PC-9 (cell line): Measurements from ENCODE around the gene MSANTD7. TPM values are rescaled to one million over a fixed set of nuclear protein-coding genes. Genes with fewer than 3 reads are reported as not detected.

Experiments used
- BruUV-seq: library from RNA; stranded (reverse); fragments of 400-500 nt; replicated peaks from 2 replicates; lab custom pipeline; 2021; lab: Mats Ljungman, UMichigan
- CTCF ChIA-PET: fragments of 300-600 bp; sonication (Branson Sonifier 250); formaldehyde crosslinking; loops from one replicate; lab custom pipeline; 2022; ENCODE audit warnings: antibody characterized with exemption; lab: Charles Lee
- POLR2A ChIA-PET: fragments of 300-600 bp; sonication (Branson Sonifier 250); formaldehyde crosslinking; loops from one replicate; lab custom pipeline; 2022; ENCODE audit warnings: antibody characterized with exemption; ENCODE audit not compliant: unreplicated experiment; lab: Charles Lee
- DNase-seq, 2 experiments: peaks; one replicate each; pipeline versions ENCODE4 v3.0.0 to v3.0.0-alpha.2; 2015 to 2022; ENCODE audit warnings: mixed read lengths in 1 of 2
- H2AFZ ChIP-seq: fragments of 200-600 bp; sonication (generic); 2 replicates; pipeline ENCODE4 v1.8.1; 2017; ENCODE audit warnings: antibody characterized with exemption
- H3F3A ChIP-seq: fragments of 200-600 bp; sonication (generic); 2 replicates; pipeline ENCODE4 v1.8.1; 2017; ENCODE audit warnings: antibody characterized with exemption, mild to moderate bottlenecking, low read depth; ENCODE audit not compliant: insufficient read depth
- H3K27ac ChIP-seq: fragments of 200-600 bp; sonication (generic); 2 replicates; pipeline ENCODE4 v1.6.1; 2016; ENCODE audit warnings: mixed run types
- H3K27me3 ChIP-seq: fragments of 200-600 bp; sonication (generic); 2 replicates; pipeline ENCODE4 v1.6.1; 2016; ENCODE audit warnings: low read depth, mixed run types; ENCODE audit not compliant: insufficient read depth
- H3K36me3 ChIP-seq: fragments of 200-600 bp; sonication (generic); 2 replicates; pipeline ENCODE4 v1.6.1; 2016; ENCODE audit warnings: low read depth, mixed run types
- H3K4me1 ChIP-seq: fragments of 200-600 bp; sonication (generic); replicated peaks from 2 replicates; pipeline ENCODE4 v1.6.1; 2016; ENCODE audit warnings: mixed run types; ENCODE audit not compliant: insufficient read depth
- H3K4me2 ChIP-seq: fragments of 200-600 bp; sonication (generic); 2 replicates; pipeline ENCODE4 v1.6.1; 2017; ENCODE audit warnings: mixed run types
- H3K4me3 ChIP-seq: fragments of 200-600 bp; sonication (generic); 2 replicates; pipeline ENCODE4 v1.6.1; 2016; ENCODE audit warnings: mixed run types
- H3K79me2 ChIP-seq: fragments of 200-600 bp; sonication (generic); 2 replicates; pipeline ENCODE4 v1.6.1; 2017; ENCODE audit warnings: low read depth, mixed run types
- H3K9me2 ChIP-seq: fragments of 200-600 bp; sonication (generic); 2 replicates; pipeline ENCODE4 v1.8.1; 2017; ENCODE audit warnings: mild to moderate bottlenecking; ENCODE audit not compliant: insufficient read depth
- H3K9me3 ChIP-seq: fragments of 200-600 bp; sonication (generic); 2 replicates; pipeline ENCODE4 v1.8.1; 2016; ENCODE audit warnings: low read depth; ENCODE audit not compliant: insufficient read depth
- H4K20me1 ChIP-seq: fragments of 200-600 bp; sonication (generic); 2 replicates; pipeline ENCODE4 v1.8.1; 2017; ENCODE audit not compliant: insufficient read depth
- CTCF ChIP-seq: fragments of 200-600 bp; sonication (generic); conservative IDR thresholded peaks from 2 replicates; pipeline ENCODE4 v1.6.1; 2017; ENCODE audit warnings: mixed run types, antibody characterized with exemption, mild to moderate bottlenecking, moderate library complexity
- EZH2 ChIP-seq: fragments of 200-600 bp; sonication (generic); IDR thresholded peaks from 2 replicates; pipeline ENCODE4 v1.8.0; 2017; ENCODE audit warnings: antibody characterized with exemption, low read depth
- intact Hi-C: fragments of 100-400 bp; cut with micrococcal nuclease; formaldehyde crosslinking; loops from one replicate; pipeline ENCODE4 v1.10.0; 2022; ENCODE audit not compliant: unreplicated experiment
- total RNA-seq: library from RNA; stranded (reverse); gene quantifications from 2 replicates; pipeline ENCODE4 v1.2.3, GENCODE V29; 2021

Gene MSANTD7
- total RNA-seq, 1 experiment from 2014 or later = 11.6 TPM

GRCh38 chr10:14822879-14823755, 15.0 kb upstream of the MSANTD7 start:
- Histone ChIP-seq H3K79me2 (no peaks in the 10 kb centered on the region), H2AFZ (no peak overlapping the region), H3K4me3 (no peak overlapping the region), H3K4me2 (peak overlapping the region; percentile 23; the same call in 1 of the 2 replicates), H4K20me1 (no peaks in the 10 kb centered on the region), H3F3A (peaks cover 22% of the 10 kb centered on the region), H3K4me1 (peaks cover 27% of the 10 kb centered on the region), H3K27me3 (no peaks in the 10 kb centered on the region), H3K9me3 (no peaks in the 10 kb centered on the region), H3K27ac (no peak overlapping the region), H3K9me2 (no peaks in the 10 kb centered on the region), H3K36me3 (no peaks in the 10 kb centered on the region)
- TF ChIP-seq EZH2 (no peak), CTCF (peak; percentile 74)
- CTCF ChIA-PET = interaction anchor here (0.6 to 1.3 kb wide), 5 partner anchors 8 to 286 kb away, joined by 3 to 7 read pairs (median 3); partner anchors contain the start of gene CDNF
- peak in 1 of 2 experiments; percentile 37 for DNase-seq
- POLR2A ChIA-PET = interaction anchor here (0.6 kb wide), 2 partner anchors 145 to 230 kb away, joined by 5 to 8 read pairs; no protein-coding TSS in a partner anchor
- intact Hi-C loops = loop anchor here (1.0 to 5.0 kb wide), 5 partner anchors 41 to 321 kb away; no protein-coding TSS in a partner anchor
- BruUV-seq = no TSS peak

- no peaks in the 10 kb centered on the region for H3K79me2 ChIP-seq
- intact Hi-C loops = loop anchor here (1.0 to 5.0 kb wide), 5 partner anchors 42 to 322 kb away; no protein-coding TSS in a partner anchor
- BruUV-seq = no TSS peak
Observed at GRCh38 chr10:14823966-14824365, 14.1 kb upstream of the MSANTD7 start.

More at GRCh38 chr10:14823966-14824365, 14.1 kb upstream of the MSANTD7 start:
- H3K36me3 ChIP-seq = no peaks in the 10 kb centered on the region
- TF ChIP-seq EZH2 = no peak
- no peak for TF ChIP-seq CTCF
- no peaks in the 10 kb centered on the region for H3K9me3 ChIP-seq
- no peaks in the 10 kb centered on the region for H4K20me1 ChIP-seq
- no peaks in the 10 kb centered on the region for H3K9me2 ChIP-seq
- H3K4me2 ChIP-seq = no peak overlapping the region
- H3K27me3 ChIP-seq = no peaks in the 10 kb centered on the region
- peaks cover 22% of the 10 kb centered on the region for H3F3A ChIP-seq
- H3K4me3 ChIP-seq = no peak overlapping the region
- DNase-seq = no peak
- H3K27ac ChIP-seq = no peak overlapping the region
- H2AFZ ChIP-seq = no peak overlapping the region
- CTCF ChIA-PET = interaction anchor here (1.0 to 1.3 kb wide), 2 partner anchors 14 to 287 kb away, joined by 3 read pairs; partner anchors contain the start of gene CDNF
- peaks cover 26% of the 10 kb centered on the region for H3K4me1 ChIP-seq
- POLR2A ChIA-PET = no interaction called here
